ENCODE data around the gene KSR2.

The KSR2 gene

DNA sequence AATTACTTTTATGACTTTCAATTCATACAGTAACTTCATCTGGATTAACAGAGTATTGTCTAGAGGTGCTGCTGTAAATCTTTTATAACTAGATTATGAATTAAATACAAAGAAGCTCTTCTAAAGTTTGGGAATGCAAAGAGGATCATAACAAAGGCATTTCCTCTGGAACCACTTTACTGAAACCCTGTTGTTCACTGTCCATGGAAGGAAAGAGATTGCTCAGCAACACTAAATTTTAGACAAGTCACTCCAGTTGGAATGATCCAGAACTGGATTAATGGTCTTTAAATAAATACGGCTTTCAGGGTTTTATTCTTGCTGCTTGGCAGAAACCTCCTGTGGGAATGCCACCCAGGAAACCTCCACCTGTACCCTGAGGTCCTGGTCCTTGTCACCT, 250.6 kb downstream of the KSR2 start:
- H3K27ac ChIP-seq = no peak overlapping the region
- POLR2A ChIA-PET (ENCODE audit: low non-redundant PET) = no interaction called here
- TF ChIP-seq, protein P1, sequence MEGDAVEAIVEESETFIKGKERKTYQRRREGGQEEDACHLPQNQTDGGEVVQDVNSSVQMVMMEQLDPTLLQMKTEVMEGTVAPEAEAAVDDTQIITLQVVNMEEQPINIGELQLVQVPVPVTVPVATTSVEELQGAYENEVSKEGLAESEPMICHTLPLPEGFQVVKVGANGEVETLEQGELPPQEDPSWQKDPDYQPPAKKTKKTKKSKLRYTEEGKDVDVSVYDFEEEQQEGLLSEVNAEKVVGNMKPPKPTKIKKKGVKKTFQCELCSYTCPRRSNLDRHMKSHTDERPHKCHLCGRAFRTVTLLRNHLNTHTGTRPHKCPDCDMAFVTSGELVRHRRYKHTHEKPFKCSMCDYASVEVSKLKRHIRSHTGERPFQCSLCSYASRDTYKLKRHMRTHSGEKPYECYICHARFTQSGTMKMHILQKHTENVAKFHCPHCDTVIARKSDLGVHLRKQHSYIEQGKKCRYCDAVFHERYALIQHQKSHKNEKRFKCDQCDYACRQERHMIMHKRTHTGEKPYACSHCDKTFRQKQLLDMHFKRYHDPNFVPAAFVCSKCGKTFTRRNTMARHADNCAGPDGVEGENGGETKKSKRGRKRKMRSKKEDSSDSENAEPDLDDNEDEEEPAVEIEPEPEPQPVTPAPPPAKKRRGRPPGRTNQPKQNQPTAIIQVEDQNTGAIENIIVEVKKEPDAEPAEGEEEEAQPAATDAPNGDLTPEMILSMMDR (conservative IDR thresholded peaks at IDR 0.05; ENCODE audit: low read depth) = no peak
- CTCF ChIA-PET = interaction anchor here (0.5 to 0.6 kb wide), 2 partner anchors 42 to 46 kb away, joined by 3 read pairs; no protein-coding TSS in a partner anchor
- no peak for DNase-seq (ENCODE audit: low spot score)

DNA sequence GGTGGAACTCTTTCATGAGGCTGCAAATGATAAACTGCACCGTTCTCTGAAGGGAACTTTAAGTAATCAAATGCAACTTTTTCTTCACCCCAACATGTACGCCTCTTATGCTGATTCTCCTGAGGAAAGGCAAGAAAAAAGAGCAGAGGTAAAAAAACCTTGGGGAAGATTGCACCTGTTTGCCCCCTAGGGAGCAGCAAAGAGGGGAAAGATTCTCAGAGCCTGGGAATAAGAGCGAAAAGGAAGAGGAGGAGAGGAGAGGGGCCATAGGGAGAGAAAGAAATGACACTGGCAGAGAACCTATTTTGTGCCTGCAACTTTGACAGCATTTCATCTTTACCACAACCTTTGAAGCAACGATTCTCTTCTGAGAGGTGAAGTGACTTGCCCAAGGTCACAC, 254.6 kb downstream of the KSR2 start:
- TF ChIP-seq, protein P1 (conservative IDR thresholded peaks at IDR 0.05; ENCODE audit: low read depth) = no peak
- ChIA-PET CTCF (no interaction called here), POLR2A (ENCODE audit: low non-redundant PET) (no interaction called here)
- no peak for DNase-seq (ENCODE audit: low spot score)
- H3K27ac ChIP-seq = no peak overlapping the region

DNA sequence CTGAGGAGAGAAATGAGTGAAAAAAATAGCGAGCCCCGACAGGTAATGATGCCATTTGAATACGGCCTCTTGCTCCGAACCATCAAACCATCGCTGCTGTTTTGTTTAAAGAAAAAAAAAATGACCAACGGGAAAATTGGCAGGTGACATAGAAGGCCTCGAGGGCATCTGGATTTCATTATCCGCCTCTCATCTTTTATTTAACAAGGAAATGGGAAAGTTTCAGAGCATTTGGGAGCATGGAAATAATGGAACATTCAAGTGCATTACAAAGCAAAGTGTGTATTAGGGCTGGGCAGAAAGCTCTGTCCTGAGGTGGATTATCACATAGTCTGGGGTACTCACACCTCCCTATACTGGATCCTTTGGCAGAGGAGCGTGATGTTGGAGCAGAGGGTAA, 258.7 kb downstream of the KSR2 start:
- DNase-seq (ENCODE audit: low spot score) = no peak
- CTCF ChIA-PET = no interaction called here
- POLR2A ChIA-PET (ENCODE audit: low non-redundant PET) = no interaction called here
- TF ChIP-seq, protein P1 (conservative IDR thresholded peaks at IDR 0.05; ENCODE audit: low read depth) = no peak
- H3K27ac ChIP-seq = no peak overlapping the region

DNA sequence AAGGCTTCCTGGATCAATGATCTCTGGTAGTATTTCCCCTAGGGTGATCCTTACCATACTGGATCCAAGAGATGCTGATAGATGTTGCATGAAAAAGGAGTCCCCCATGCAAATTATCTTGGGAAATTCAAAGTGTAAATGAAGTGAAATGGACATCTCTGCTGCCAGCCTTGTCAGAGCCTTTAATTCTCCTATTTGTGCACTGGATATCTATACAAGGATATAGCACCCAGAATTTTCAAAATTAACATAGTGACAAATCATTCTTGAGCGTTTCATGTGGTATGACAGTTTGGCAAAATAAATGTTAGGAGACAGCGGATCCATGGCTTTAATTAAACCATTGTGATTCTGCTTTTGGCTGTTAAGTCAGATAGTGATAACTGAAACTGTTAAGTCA, 260.9 kb downstream of the KSR2 start:
- no peak overlapping the region for H3K27ac ChIP-seq
- no peak for DNase-seq (ENCODE audit: low spot score)
- ChIA-PET CTCF (no interaction called here), POLR2A (ENCODE audit: low non-redundant PET) (no interaction called here)
- TF ChIP-seq, protein P1 (conservative IDR thresholded peaks at IDR 0.05; ENCODE audit: low read depth) = no peak

DNA sequence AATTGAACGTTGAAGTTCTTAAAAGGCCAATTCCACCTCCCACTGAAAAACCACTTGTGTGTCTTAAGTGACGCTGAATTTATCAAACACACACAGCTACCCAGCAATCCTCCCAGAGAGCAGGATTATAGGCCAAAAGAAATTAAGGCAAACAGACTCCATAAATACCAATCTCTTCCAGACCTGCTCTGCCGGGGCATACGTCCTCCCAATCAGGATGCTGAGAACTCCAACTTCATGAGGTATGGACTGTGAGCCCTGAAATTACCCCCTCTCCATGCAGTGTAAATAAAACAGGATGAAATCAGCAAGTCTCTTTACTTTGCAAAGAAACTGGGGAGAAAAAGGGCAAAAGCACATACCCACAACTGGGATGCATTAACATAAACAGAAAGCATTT, 265.2 kb downstream of the KSR2 start:
- TF ChIP-seq, protein P1 (conservative IDR thresholded peaks at IDR 0.05; ENCODE audit: low read depth) = no peak
- H3K27ac ChIP-seq = no peak overlapping the region
- CTCF ChIA-PET = no interaction called here
- no peak for DNase-seq (ENCODE audit: low spot score)
- POLR2A ChIA-PET (ENCODE audit: low non-redundant PET) = no interaction called here

DNA sequence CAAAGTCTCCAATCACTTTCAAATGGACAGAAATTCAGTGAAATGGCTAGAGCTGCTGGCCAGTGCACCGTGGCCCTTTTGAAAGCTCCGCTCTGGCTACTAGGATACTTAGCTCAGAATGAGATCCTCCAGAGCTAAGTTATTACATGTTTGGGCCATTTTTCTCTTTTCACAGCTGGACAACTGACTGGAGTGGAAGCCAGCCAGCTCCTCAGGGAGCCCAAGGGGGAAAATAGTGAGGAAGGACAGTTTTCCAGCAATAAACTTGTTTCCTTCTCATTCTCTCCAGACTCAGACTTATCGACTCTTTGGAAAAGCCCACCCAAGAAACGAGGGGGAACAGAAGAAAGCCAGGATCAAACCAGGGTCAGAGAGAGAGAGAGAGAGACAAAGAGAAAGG, 266.0 kb downstream of the KSR2 start:
- H3K27ac ChIP-seq = no peak overlapping the region
- TF ChIP-seq, protein P1 (conservative IDR thresholded peaks at IDR 0.05; ENCODE audit: low read depth) = no peak
- POLR2A ChIA-PET (ENCODE audit: low non-redundant PET) = no interaction called here
- CTCF ChIA-PET = interaction anchor here (0.6 kb wide), 1 partner anchor 339 kb away, joined by 4 read pairs; no protein-coding TSS in a partner anchor
- DNase-seq (ENCODE audit: low spot score) = no peak

DNA sequence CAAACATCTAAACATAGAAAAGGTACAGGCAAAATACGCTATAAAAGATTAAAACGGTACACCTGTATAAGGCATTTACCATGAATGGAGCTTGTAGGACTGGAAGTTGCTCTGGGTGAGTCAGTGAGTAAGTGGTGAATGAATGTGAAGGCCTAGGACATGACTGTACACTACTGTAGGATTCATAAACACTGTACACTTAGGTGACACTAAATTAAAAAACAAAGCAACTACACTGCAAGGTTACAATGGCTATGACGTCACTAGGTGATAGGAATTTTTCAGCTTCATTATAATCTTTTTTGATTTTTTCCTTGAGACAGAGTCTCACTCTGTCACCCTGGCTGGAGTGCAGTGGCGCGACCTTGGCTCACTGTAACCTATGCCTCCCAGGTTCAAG, 269.2 kb downstream of the KSR2 start:
- CTCF ChIA-PET = no interaction called here
- POLR2A ChIA-PET (ENCODE audit: low non-redundant PET) = no interaction called here
- no peak for DNase-seq (ENCODE audit: low spot score)
- TF ChIP-seq, protein P1 (conservative IDR thresholded peaks at IDR 0.05; ENCODE audit: low read depth) = no peak
- H3K27ac ChIP-seq = no peak overlapping the region

Measured in RWPE1 (cell line).